AG04450 (cell line): ENCODE results near the gene COL19A1. TPM values are rescaled to one million over a fixed set of nuclear protein-coding genes. Genes with fewer than 3 reads are reported as not detected.
A peak's percentile ranks its signal among the peaks of the same experiment; 100 is the strongest.

Experiments
- CTCF ChIA-PET: fragments of 300-600, 350-600 bp; formaldehyde crosslinking; extraction: SDS; loops from one replicate; lab custom pipeline; 2022; ENCODE audit warnings: antibody characterized with exemption, inconsistent platforms; lab: Charles Lee
- POLR2A ChIA-PET: fragments of 350-600 bp; formaldehyde crosslinking; extraction: SDS; loops from one replicate; lab custom pipeline; 2021; ENCODE audit warnings: antibody characterized with exemption, inconsistent platforms; lab: Yijun Ruan, JAX
- DNase-seq: peaks from one replicate; pipeline ENCODE4 v3.0.0-alpha.2; 2011; ENCODE audit warnings: low read depth, low spot score
- H3K27ac ChIP-seq: one replicate; pipeline ENCODE4 v1.5.1; 2012; ENCODE audit warnings: low read depth, low read length, control low read depth
- H3K27me3 ChIP-seq: one replicate; pipeline ENCODE4 v1.6.0; 2012; ENCODE audit warnings: low read length; ENCODE audit not compliant: control insufficient read depth, insufficient read depth
- H3K4me3 ChIP-seq: 2 replicates; pipeline ENCODE4 v1.5.1; 2011; ENCODE audit warnings: mild to moderate bottlenecking, low read depth, low read length, control low read depth
- H3K9me3 ChIP-seq: 2 replicates; pipeline ENCODE4 v1.5.1; 2012; ENCODE audit warnings: low read length; ENCODE audit not compliant: control insufficient read depth, insufficient read depth
- CTCF ChIP-seq: IDR thresholded peaks from 2 replicates; pipeline ENCODE4 v1.5.1; 2011; ENCODE audit warnings: low read depth, low read length, control low read depth, inconsistent platforms
- polyA plus RNA-seq: library from polyadenylated mRNA; depleted of rRNA; stranded (reverse); fragments of >200 nt; gene quantifications from 2 replicates; pipeline ENCODE4 v1.2.3, GENCODE V29; 2011

COL19A1 gene
- polyA plus RNA-seq, 1 experiment: 0.09 TPM

DNA sequence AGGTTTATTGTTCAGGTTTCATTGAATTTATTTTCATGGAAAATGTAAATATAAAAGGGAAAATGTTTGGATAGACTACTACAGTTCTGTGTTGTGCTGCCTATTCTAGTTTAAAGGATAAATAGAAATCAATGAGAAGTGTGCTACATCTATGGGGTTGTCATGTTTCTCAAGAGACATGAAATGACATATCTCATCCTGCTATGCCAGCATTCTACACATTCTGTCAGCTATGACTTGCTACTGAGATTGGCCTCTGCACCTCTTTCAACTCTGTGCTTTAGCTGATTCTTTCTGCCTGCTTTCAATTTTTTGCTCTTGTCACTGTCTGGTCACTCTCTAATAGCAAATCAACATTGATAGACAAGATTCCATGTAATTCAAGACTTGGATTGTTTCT lies 33.8 kb upstream of the COL19A1 start:
- no peak for TF ChIP-seq CTCF
- CTCF ChIA-PET: interaction anchor here (1.6 kb wide), 1 partner anchor 276 kb away, joined by 4 read pairs; no protein-coding TSS in a partner anchor
- POLR2A ChIA-PET: no interaction called here

GRCh38 chr6:69835414-69836179 lies 30.8 kb upstream of the COL19A1 start:
- Histone ChIP-seq H3K9me3 (no peaks in the 10 kb centered on the region), H3K4me3 (peak overlapping the region; percentile 8; the same call in 1 of the 2 replicates), H3K27me3 (no peaks in the 10 kb centered on the region), H3K27ac (no peak overlapping the region)
- TF ChIP-seq CTCF: peak; percentile 94
- DNase-seq: peak; percentile 46
- ChIA-PET POLR2A (no interaction called here), CTCF (interaction anchor here (0.7 to 2.7 kb wide), 7 partner anchors 12 to 330 kb away, joined by 3 to 12 read pairs (median 4); partner anchors contain the start of gene LMBRD1)

More for the DNA sequence above, 33.8 kb upstream of the COL19A1 start:
- Histone ChIP-seq H3K27me3 (no peaks in the 10 kb centered on the region), H3K4me3 (no peak overlapping the region), H3K9me3 (no peaks in the 10 kb centered on the region), H3K27ac (no peak overlapping the region)
- DNase-seq: no peak

- CTCF ChIA-PET: no interaction called here
- no peak overlapping the region for H3K4me3 ChIP-seq
- no peak for DNase-seq
- no peaks in the 10 kb centered on the region for H3K27me3 ChIP-seq
- TF ChIP-seq CTCF: no peak
- H3K9me3 ChIP-seq: no peaks in the 10 kb centered on the region
- POLR2A ChIA-PET: no interaction called here
- no peak overlapping the region for H3K27ac ChIP-seq
These were observed 24.5 kb upstream of the COL19A1 start for GRCh38 chr6:69841862-69842261.

DNA sequence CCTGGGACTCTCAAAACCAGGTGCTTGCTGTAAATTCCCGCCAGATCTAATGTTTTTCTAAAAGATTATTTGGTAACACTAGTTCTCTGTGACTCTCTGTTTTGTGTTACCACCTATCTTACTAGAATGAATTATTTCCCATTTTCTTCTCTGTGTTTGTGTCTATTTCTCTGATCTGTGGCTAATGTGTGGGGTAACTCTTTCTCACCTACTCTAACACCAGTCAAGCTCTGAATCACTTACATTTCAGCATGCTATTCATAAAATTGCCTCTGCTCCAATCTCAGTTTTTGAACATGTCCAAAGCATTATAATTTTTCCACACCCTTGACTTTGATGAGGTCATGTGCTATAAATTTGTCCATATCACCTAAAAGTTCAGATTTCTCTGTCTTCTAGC lies 23.2 kb upstream of the COL19A1 start:
- CTCF ChIA-PET: interaction anchor here (1.1 kb wide), 1 partner anchor 46 kb away, joined by 3 read pairs; the partner anchor contains the start of gene LMBRD1
- Histone ChIP-seq H3K4me3 (no peak overlapping the region), H3K27ac (no peak overlapping the region), H3K9me3 (no peaks in the 10 kb centered on the region), H3K27me3 (no peaks in the 10 kb centered on the region)
- DNase-seq: no peak
- no peak for TF ChIP-seq CTCF
- POLR2A ChIA-PET: no interaction called here

DNA sequence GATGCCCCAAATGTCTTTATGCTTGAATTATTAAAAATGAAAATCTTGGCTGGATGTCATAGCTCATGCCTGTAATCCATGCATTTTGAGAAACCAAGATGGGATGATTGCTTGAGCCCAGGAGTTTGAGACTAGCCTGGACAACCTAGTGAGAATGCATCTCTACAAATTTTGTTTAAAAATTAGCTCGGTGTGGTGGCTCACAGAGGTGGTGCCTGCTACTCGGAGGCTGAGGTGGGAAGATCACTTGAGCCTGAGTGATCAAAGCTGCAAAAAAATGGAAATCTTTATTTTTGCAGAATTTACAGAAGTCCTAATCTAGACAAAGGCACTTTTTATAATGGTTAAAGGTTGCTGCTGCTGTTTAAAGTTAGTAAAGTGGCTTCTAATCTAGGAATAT lies 20.0 kb upstream of the COL19A1 start:
- DNase-seq: no peak
- POLR2A ChIA-PET: no interaction called here
- Histone ChIP-seq H3K27me3 (no peaks in the 10 kb centered on the region), H3K4me3 (no peak overlapping the region), H3K27ac (no peak overlapping the region), H3K9me3 (no peaks in the 10 kb centered on the region)
- CTCF ChIA-PET: interaction anchor here (0.6 kb wide), 2 partner anchors 50 to 464 kb away, joined by 3 to 6 read pairs; no protein-coding TSS in a partner anchor
- no peak for TF ChIP-seq CTCF
